HEK293 (cell line): ENCODE measurements around the gene CLIC4.
A peak's percentile ranks its signal among the peaks of the same experiment; 100 is the strongest.

Experiments
- AEBP2 ChIP-seq: fragments of 450-650 bp; formaldehyde crosslinking; IDR thresholded peaks from 2 replicates; pipeline ENCODE4 v1.5.1; 2016; ENCODE audit warnings: missing biosample characterization, missing genetic modification characterization, borderline replicate concordance
- EGR2 ChIP-seq: fragments of 450-650 bp; formaldehyde crosslinking; IDR thresholded peaks from 2 replicates; pipeline ENCODE4 v1.5.1; 2016; ENCODE audit warnings: low read depth, missing biosample characterization, missing genetic modification characterization
- GLI4 ChIP-seq: fragments of 450-650 bp; formaldehyde crosslinking; IDR thresholded peaks from 2 replicates; pipeline ENCODE4 v1.5.1; 2016; ENCODE audit warnings: missing biosample characterization, missing genetic modification characterization
- GLIS1 ChIP-seq: fragments of 450-650 bp; formaldehyde crosslinking; IDR thresholded peaks from 2 replicates; pipeline ENCODE4 v1.5.1; 2016; ENCODE audit warnings: missing biosample characterization, missing genetic modification characterization
- GLIS2 ChIP-seq: fragments of 450-650 bp; formaldehyde crosslinking; IDR thresholded peaks from 2 replicates; pipeline ENCODE4 v1.5.1; 2016; ENCODE audit warnings: missing biosample characterization, missing genetic modification characterization
- PBX3 ChIP-seq: sonication (generic); formaldehyde crosslinking; IDR thresholded peaks from 2 replicates; pipeline ENCODE4 v1.8.1; 2022; ENCODE audit warnings: mild to moderate bottlenecking, moderate library complexity, missing genetic modification reagents
- PRDM10 ChIP-seq: fragments of 450-650 bp; formaldehyde crosslinking; IDR thresholded peaks from 2 replicates; pipeline ENCODE4 v1.5.1; 2016; ENCODE audit warnings: missing biosample characterization, missing genetic modification characterization
- SP3 ChIP-seq: fragments of 450-650 bp; formaldehyde crosslinking; IDR thresholded peaks from 2 replicates; pipeline ENCODE4 v1.5.1; 2016; ENCODE audit warnings: missing biosample characterization, missing genetic modification characterization
- SP7 ChIP-seq: fragments of 450-650 bp; formaldehyde crosslinking; IDR thresholded peaks from 2 replicates; pipeline ENCODE4 v1.5.1; 2016; ENCODE audit warnings: missing biosample characterization, missing genetic modification characterization
- ZBTB10 ChIP-seq: fragments of 450-650 bp; formaldehyde crosslinking; IDR thresholded peaks from 2 replicates; pipeline ENCODE4 v1.5.1; 2016; ENCODE audit warnings: missing biosample characterization, missing genetic modification characterization
- ZBTB8A ChIP-seq: fragments of 450-650 bp; formaldehyde crosslinking; IDR thresholded peaks from 2 replicates; pipeline ENCODE4 v1.5.1; 2016; ENCODE audit warnings: missing biosample characterization, missing genetic modification characterization
- ZFHX2 ChIP-seq: fragments of 450-650 bp; formaldehyde crosslinking; conservative IDR thresholded peaks from 2 replicates; pipeline ENCODE4 v1.5.1; 2016; ENCODE audit warnings: missing biosample characterization, missing genetic modification characterization
- ZNF146 ChIP-seq: fragments of 450-650 bp; formaldehyde crosslinking; IDR thresholded peaks from 2 replicates; pipeline ENCODE4 v1.5.1; 2016; ENCODE audit warnings: missing biosample characterization, missing genetic modification characterization
- ZNF155 ChIP-seq: fragments of 450-650 bp; formaldehyde crosslinking; IDR thresholded peaks from 2 replicates; pipeline ENCODE4 v1.5.1; 2016; ENCODE audit warnings: missing biosample characterization, missing genetic modification characterization
- ZNF18 ChIP-seq: fragments of 450-650 bp; formaldehyde crosslinking; IDR thresholded peaks from 2 replicates; pipeline ENCODE4 v1.5.1; 2016; ENCODE audit warnings: missing biosample characterization, missing genetic modification characterization
- ZNF214 ChIP-seq: fragments of 450-650 bp; formaldehyde crosslinking; IDR thresholded peaks from 2 replicates; pipeline ENCODE4 v1.5.1; 2017; ENCODE audit warnings: missing biosample characterization, mild to moderate bottlenecking, missing genetic modification characterization, borderline replicate concordance
- ZNF26 ChIP-seq: fragments of 450-650 bp; formaldehyde crosslinking; IDR thresholded peaks from 2 replicates; pipeline ENCODE4 v1.5.1; 2016; ENCODE audit warnings: missing biosample characterization, missing genetic modification characterization
- ZNF341 ChIP-seq: fragments of 450-650 bp; formaldehyde crosslinking; IDR thresholded peaks from 2 replicates; pipeline ENCODE4; 2016; ENCODE audit warnings: low read depth, missing biosample characterization, missing genetic modification characterization
- ZNF37A ChIP-seq: fragments of 450-650 bp; IDR thresholded peaks from 2 replicates; pipeline ENCODE4 v1.5.1; 2018; ENCODE audit warnings: missing biosample characterization, missing genetic modification characterization
- ZNF398 ChIP-seq: fragments of 450-650 bp; formaldehyde crosslinking; IDR thresholded peaks from 2 replicates; pipeline ENCODE4 v1.5.1; 2017; ENCODE audit warnings: missing biosample characterization, missing genetic modification characterization
- ZNF549 ChIP-seq: fragments of 450-650 bp; IDR thresholded peaks from 2 replicates; pipeline ENCODE4 v1.5.1; 2018; ENCODE audit warnings: missing biosample characterization, missing genetic modification characterization, mild to moderate bottlenecking, inconsistent platforms, moderate library complexity
- ZNF561 ChIP-seq: fragments of 450-650 bp; IDR thresholded peaks from 2 replicates; pipeline ENCODE4 v1.5.1; 2018; ENCODE audit warnings: missing biosample characterization, missing genetic modification characterization, borderline replicate concordance
- ZNF600 ChIP-seq: fragments of 450-650 bp; formaldehyde crosslinking; IDR thresholded peaks from 2 replicates; pipeline ENCODE4 v1.5.1; 2016; ENCODE audit warnings: missing biosample characterization, missing genetic modification characterization
- ZNF629 ChIP-seq: fragments of 450-650 bp; formaldehyde crosslinking; IDR thresholded peaks from 2 replicates; pipeline ENCODE4 v1.5.1; 2017; ENCODE audit warnings: missing biosample characterization, missing genetic modification characterization
- ZNF843 ChIP-seq: fragments of 450-650 bp; formaldehyde crosslinking; IDR thresholded peaks from 2 replicates; pipeline ENCODE4 v1.5.1; 2016; ENCODE audit warnings: missing biosample characterization, missing genetic modification characterization

The CLIC4 gene

GRCh38 chr1:24742090-24742938, 2.9 kb upstream of the CLIC4 start (continued):
- peak; percentile 94 for TF ChIP-seq EGR2 (tag by site-specific recombination)
- TF ChIP-seq SP7 (tag by site-specific recombination) = peak; percentile 85
- peak; percentile 80 for TF ChIP-seq ZNF629 (tag by site-specific recombination)
- TF ChIP-seq GLIS2 = peak; percentile 61; the same call in 1 of the 2 replicates
- TF ChIP-seq AEBP2 = no peak
- TF ChIP-seq GLIS1 = peak; percentile 90
- no peak for TF ChIP-seq ZNF26 (tag by site-specific recombination)
- no peak for TF ChIP-seq ZNF155 (tag by site-specific recombination)
- TF ChIP-seq SP3 = peak; percentile 69
- peak; percentile 76 for TF ChIP-seq ZNF398 (tag by site-specific recombination)
- peak; percentile 87; the same call in 1 of the 2 replicates for TF ChIP-seq ZNF561
- no peak for TF ChIP-seq ZNF146 (tag by site-specific recombination)
- TF ChIP-seq ZNF37A (tag by site-specific recombination) = no peak
- TF ChIP-seq ZFHX2 (tag by site-specific recombination) = peak; percentile 97
- no peak for TF ChIP-seq ZNF843
- no peak for TF ChIP-seq PBX3 (CRISPR knock-in tag)
- no peak for TF ChIP-seq ZNF600 (tag by site-specific recombination)
- TF ChIP-seq ZBTB10 (tag by site-specific recombination) = peak; percentile 19; the same call in 1 of the 2 replicates
- peak; percentile 85 for TF ChIP-seq ZNF341
- TF ChIP-seq ZNF214 (tag by site-specific recombination) = no peak
- no peak; the same call in 1 of the 2 replicates for TF ChIP-seq ZNF18 (tag by site-specific recombination)
- no peak for TF ChIP-seq ZNF549 (tag by site-specific recombination)
- TF ChIP-seq GLI4 (tag by site-specific recombination) = no peak
- 0 out of 2 replicates have a peak, but pooled peaks have one; percentile 12 for TF ChIP-seq ZBTB8A
- TF ChIP-seq PRDM10 (tag by site-specific recombination) = peak; percentile 99
